MM.1S (cell line): Measurements from ENCODE around the gene AKT1S1.

Experiments used
- DNase-seq: peaks from one replicate; pipeline ENCODE4 v3.0.0-alpha.2; 2015
- H2AFZ ChIP-seq: fragments of 300-600 bp; sonication (generic); 2 replicates; pipeline ENCODE4 v1.6.0; 2016; ENCODE audit warnings: antibody characterized with exemption, low read length
- H3F3A ChIP-seq: fragments of 300-600 bp; sonication (generic); 2 replicates; pipeline ENCODE4 v1.6.1; 2016; ENCODE audit warnings: mild to moderate bottlenecking, antibody characterized with exemption, low read length, moderate library complexity, mixed read lengths; ENCODE audit not compliant: insufficient read depth
- H3K27ac ChIP-seq: fragments of 300-600 bp; sonication (generic); 2 replicates; pipeline ENCODE4 v1.5.1; 2016; ENCODE audit warnings: mild to moderate bottlenecking, low read length
- H3K27me3 ChIP-seq: fragments of 300-600 bp; sonication (generic); replicated peaks from 2 replicates; pipeline ENCODE4 v1.6.0; 2016; ENCODE audit warnings: low read length; ENCODE audit not compliant: insufficient read depth
- H3K36me3 ChIP-seq: fragments of 300-600 bp; sonication (generic); replicated peaks from 2 replicates; pipeline ENCODE4 v1.6.1; 2016; ENCODE audit warnings: mild to moderate bottlenecking, low read length, mixed read lengths; ENCODE audit not compliant: insufficient read depth
- H3K4me1 ChIP-seq: fragments of 300-600 bp; sonication (generic); 2 replicates; pipeline ENCODE4 v1.6.1; 2016; ENCODE audit warnings: low read length, mixed read lengths
- H3K4me2 ChIP-seq: fragments of 300-600 bp; sonication (generic); 2 replicates; pipeline ENCODE4 v1.6.0; 2016; ENCODE audit warnings: low read depth, low read length
- H3K4me3 ChIP-seq: fragments of 300-600 bp; sonication (generic); 2 replicates; pipeline ENCODE4 v1.5.1; 2016; ENCODE audit warnings: low read length, mixed read lengths
- H3K79me2 ChIP-seq: fragments of 300-600 bp; sonication (generic); 2 replicates; pipeline ENCODE4 v1.6.1; 2016; ENCODE audit warnings: mixed run types, low read length, mixed read lengths
- H3K9ac ChIP-seq: fragments of 300-600 bp; sonication (generic); 2 replicates; pipeline ENCODE4 v1.6.1; 2016; ENCODE audit warnings: low read length, mixed read lengths
- H3K9me2 ChIP-seq: fragments of 300-600 bp; sonication (generic); replicated peaks from 2 replicates; pipeline ENCODE4 v1.6.1; 2016; ENCODE audit warnings: mild to moderate bottlenecking, low read length, mixed read lengths; ENCODE audit not compliant: insufficient read depth
- H3K9me3 ChIP-seq: fragments of 300-600 bp; sonication (generic); replicated peaks from 2 replicates; pipeline ENCODE4 v1.6.1; 2016; ENCODE audit warnings: mild to moderate bottlenecking, low read length, mixed read lengths; ENCODE audit not compliant: insufficient read depth
- H4K20me1 ChIP-seq: fragments of 300-600 bp; sonication (generic); 2 replicates; pipeline ENCODE4 v1.6.1; 2016; ENCODE audit warnings: mild to moderate bottlenecking, low read length, moderate library complexity, mixed read lengths; ENCODE audit not compliant: insufficient read depth
- EZH2 ChIP-seq: fragments of 300-600 bp; sonication (generic); optimal IDR thresholded peaks from 2 replicates; pipeline ENCODE3; 2017; ENCODE audit warnings: low read depth, mild to moderate bottlenecking, antibody characterized with exemption, low read length, mixed read lengths
- EZH2phosphoT487 ChIP-seq: fragments of 300-600 bp; sonication (generic); IDR thresholded peaks from 2 replicates; pipeline ENCODE4 v1.6.1; 2018; ENCODE audit warnings: antibody characterized with exemption, low read length
- TF ChIP-seq, protein P1 (sequence below): fragments of 300-600 bp; sonication (generic); IDR thresholded peaks from 2 replicates; pipeline ENCODE4 v1.5.1; 2016; ENCODE audit warnings: antibody characterized with exemption, low read length, mixed read lengths

Gene AKT1S1

DNA sequence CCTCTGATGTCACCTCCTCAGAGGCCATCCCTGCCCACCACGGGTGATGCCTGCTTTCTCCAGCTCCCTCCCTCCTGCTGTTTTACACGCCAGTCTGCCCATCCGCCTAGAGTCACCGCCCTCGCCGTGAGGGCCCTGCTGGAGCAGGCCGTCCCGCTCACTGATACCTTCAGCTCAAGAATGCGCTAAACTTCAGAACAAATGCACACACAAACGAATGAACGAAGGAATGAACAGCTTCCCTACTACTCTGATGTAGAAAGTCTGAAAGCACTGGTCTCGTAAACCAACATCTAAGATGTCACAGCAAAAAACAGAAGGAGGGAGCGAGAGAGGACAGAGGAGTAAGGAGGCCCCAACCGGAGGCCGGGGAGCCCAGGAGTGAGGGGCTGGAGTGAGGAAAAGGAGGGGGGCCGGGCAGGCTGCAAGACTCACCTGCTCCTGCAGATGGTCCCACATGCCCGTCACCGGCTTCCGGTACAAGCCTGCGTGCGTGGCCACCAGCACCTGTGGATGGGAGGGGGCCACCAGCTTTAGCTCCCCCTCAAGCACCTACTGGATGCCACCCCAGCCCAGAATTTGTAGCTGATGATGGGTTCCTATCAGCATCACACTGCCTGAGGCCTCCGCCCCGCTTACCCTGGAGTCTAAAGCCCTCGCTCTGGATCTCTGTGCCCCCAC lies 13.8 kb downstream of the AKT1S1 start:
- no peak overlapping the region for H3K9ac ChIP-seq
- H3F3A ChIP-seq = peaks cover 19% of the 10 kb centered on the region
- H3K27ac ChIP-seq = no peak overlapping the region
- TF ChIP-seq, protein P1, sequence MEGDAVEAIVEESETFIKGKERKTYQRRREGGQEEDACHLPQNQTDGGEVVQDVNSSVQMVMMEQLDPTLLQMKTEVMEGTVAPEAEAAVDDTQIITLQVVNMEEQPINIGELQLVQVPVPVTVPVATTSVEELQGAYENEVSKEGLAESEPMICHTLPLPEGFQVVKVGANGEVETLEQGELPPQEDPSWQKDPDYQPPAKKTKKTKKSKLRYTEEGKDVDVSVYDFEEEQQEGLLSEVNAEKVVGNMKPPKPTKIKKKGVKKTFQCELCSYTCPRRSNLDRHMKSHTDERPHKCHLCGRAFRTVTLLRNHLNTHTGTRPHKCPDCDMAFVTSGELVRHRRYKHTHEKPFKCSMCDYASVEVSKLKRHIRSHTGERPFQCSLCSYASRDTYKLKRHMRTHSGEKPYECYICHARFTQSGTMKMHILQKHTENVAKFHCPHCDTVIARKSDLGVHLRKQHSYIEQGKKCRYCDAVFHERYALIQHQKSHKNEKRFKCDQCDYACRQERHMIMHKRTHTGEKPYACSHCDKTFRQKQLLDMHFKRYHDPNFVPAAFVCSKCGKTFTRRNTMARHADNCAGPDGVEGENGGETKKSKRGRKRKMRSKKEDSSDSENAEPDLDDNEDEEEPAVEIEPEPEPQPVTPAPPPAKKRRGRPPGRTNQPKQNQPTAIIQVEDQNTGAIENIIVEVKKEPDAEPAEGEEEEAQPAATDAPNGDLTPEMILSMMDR = no peak
- TF ChIP-seq EZH2phosphoT487 (no peak), EZH2 (no peak)
- H3K9me2 ChIP-seq = no peaks in the 10 kb centered on the region
- peaks cover 41% of the 10 kb centered on the region for H3K79me2 ChIP-seq
- H4K20me1 ChIP-seq = no peaks in the 10 kb centered on the region
- H3K27me3 ChIP-seq = no peaks in the 10 kb centered on the region
- H3K9me3 ChIP-seq = no peaks in the 10 kb centered on the region
- H3K4me3 ChIP-seq = no peak overlapping the region
- peaks cover 7% of the 10 kb centered on the region for H3K36me3 ChIP-seq
- no peak overlapping the region for H3K4me2 ChIP-seq
- DNase-seq = no peak
- peaks cover 12% of the 10 kb centered on the region; the same call in 1 of the 2 replicates for H3K4me1 ChIP-seq
- H2AFZ ChIP-seq = no peak overlapping the region

DNA sequence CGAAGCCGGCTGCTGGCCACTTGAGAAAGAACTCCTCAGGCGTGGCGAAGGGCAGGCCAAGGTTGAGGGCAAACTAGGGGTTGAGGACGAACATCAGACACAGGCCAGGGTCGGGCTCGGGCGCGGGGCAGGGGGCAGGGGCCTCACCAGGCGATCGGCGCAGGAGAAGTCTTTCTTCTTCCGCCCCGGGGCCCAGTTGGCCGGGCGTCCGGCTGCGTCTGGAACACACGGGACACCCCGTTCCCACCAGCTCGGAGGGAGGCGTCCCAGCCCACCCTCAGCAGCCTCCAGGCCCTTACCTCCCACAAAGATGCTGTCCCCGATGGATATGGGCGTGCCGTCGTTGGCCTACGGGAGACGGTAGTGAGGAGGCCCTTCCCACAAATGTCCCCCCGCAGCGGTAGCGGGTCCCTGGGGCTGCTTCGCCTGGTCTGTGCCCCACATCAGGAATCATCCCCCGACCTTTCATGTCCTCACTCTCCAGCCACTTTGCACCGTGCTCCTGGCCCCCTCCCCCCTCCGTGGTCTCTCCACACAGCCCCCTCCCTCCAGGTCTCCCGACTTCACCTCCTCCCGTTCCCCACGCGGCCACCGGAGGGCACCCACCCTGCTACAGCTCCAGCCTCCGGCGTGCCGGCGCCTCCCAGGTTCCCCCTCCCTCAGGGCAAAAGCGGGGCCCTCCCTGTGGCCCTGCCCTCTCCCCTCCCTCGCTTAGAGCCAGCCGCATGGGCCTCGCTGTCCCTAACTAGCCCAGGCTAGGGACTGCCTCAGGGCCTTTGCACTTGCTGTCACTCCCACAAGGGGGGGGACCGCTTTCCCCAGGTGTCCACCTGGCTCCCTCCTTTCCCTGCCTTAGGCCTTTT lies 14.5 kb downstream of the AKT1S1 start:
- Histone ChIP-seq H4K20me1 (no peaks in the 10 kb centered on the region), H3K27me3 (no peaks in the 10 kb centered on the region), H3K9ac (no peak overlapping the region), H3K4me3 (no peak overlapping the region), H3K79me2 (peaks cover 41% of the 10 kb centered on the region), H3K4me2 (no peak overlapping the region), H2AFZ (no peak overlapping the region), H3K4me1 (peaks cover 8% of the 10 kb centered on the region; the same call in 1 of the 2 replicates), H3K27ac (no peak overlapping the region), H3K9me3 (no peaks in the 10 kb centered on the region), H3F3A (peaks cover 13% of the 10 kb centered on the region), H3K36me3 (peaks cover 7% of the 10 kb centered on the region), H3K9me2 (no peaks in the 10 kb centered on the region)
- no peak for TF ChIP-seq EZH2phosphoT487
- TF ChIP-seq, protein P1 = peak; percentile 16
- no peak for TF ChIP-seq EZH2
- no peak for DNase-seq

DNA sequence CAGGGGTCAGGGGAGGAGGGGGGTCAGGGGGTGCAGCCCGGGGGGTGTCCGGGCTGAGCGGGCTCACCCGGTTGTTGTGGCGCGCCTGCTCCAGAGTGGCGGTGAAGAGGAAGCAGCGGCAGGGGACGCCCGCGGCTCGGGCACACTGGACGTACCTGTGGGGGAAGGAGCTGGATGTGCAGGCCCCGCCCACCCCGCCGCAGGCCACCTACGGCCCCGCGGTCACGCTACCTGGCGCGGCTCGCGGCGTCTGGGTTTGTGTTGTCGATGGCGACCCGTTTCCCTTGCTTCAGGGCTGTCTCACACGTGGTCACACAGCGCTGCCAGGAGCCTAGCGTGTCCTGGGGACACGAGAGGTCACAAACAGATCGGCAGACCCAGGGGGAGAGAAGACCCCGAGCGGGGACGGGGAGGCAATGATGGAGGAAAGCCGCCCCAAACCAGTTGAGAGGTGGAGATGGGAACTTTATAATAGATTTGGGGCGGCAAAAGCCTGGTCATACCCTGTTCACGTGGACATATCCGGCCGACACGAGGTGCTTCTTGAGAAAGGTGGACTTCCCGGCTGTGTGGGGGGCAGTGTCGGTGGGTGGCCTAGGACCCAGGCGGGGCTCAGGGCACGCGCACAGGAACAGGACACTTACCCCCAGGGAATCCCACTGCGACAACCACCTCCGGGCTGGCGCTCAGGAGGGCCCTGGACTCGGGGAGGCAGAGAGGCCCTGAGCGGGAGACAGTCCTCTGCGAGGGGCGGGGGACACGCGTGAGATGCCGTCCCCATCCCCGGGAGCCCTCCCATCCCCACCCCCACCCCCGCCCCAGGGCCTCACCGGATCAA lies 15.4 kb downstream of the AKT1S1 start:
- H3K4me1 ChIP-seq = peaks cover 8% of the 10 kb centered on the region; the same call in 1 of the 2 replicates
- no peak overlapping the region for H2AFZ ChIP-seq
- H3F3A ChIP-seq = peaks cover 6% of the 10 kb centered on the region; the same call in 1 of the 2 replicates
- no peak overlapping the region for H3K27ac ChIP-seq
- H3K27me3 ChIP-seq = no peaks in the 10 kb centered on the region
- DNase-seq = no peak
- H3K9ac ChIP-seq = no peak overlapping the region
- H3K36me3 ChIP-seq = peaks cover 7% of the 10 kb centered on the region
- TF ChIP-seq EZH2 (no peak), EZH2phosphoT487 (no peak)
- TF ChIP-seq, protein P1 = no peak
- H3K4me3 ChIP-seq = no peak overlapping the region
- H3K4me2 ChIP-seq = no peak overlapping the region
- H3K9me2 ChIP-seq = no peaks in the 10 kb centered on the region
- H3K9me3 ChIP-seq = no peaks in the 10 kb centered on the region
- no peaks in the 10 kb centered on the region for H4K20me1 ChIP-seq
- peaks cover 36% of the 10 kb centered on the region for H3K79me2 ChIP-seq
